SK-N-SH treated with all-trans-retinoic acid at 6 μM for 48 hours (cell line): Measurements from ENCODE around the gene BEST1.

Source experiments
- ATAC-seq: fragments of 200-7000 bp; cut with Tn5 transposase; 3 replicates; pipeline ENCODE4 v1.9.1; 2020; ENCODE audit warnings: mild to moderate bottlenecking, moderate library complexity
- ARNTL ChIP-seq: fragments of 450-650 bp; formaldehyde crosslinking; IDR thresholded peaks from 2 replicates; pipeline ENCODE4 v1.5.0; 2020; ENCODE audit warnings: low read depth, mild to moderate bottlenecking, moderate library complexity, borderline replicate concordance
- BACH2 ChIP-seq: fragments of 250-450 bp; sonication (Bioruptor Pico); IDR thresholded peaks from 2 replicates; pipeline ENCODE4 v1.9.0; 2021; ENCODE audit warnings: mild to moderate bottlenecking, borderline replicate concordance
- CSDC2 ChIP-seq: fragments of 250-450 bp; sonication (Bioruptor Pico); IDR thresholded peaks from 2 replicates; pipeline ENCODE4 v1.5.0; 2020; ENCODE audit warnings: mild to moderate bottlenecking, moderate library complexity
- ISL1 ChIP-seq: fragments of 250-450 bp; sonication (Bioruptor Pico); IDR thresholded peaks from 2 replicates; pipeline ENCODE4 v2.1.2; 2022; ENCODE audit warnings: mild to moderate bottlenecking, moderate library complexity
- OSR1 ChIP-seq: fragments of 250-450 bp; sonication (Bioruptor Pico); IDR thresholded peaks from 2 replicates; pipeline ENCODE4 v1.8.0; 2022; ENCODE audit warnings: moderate library complexity, mild to moderate bottlenecking, inconsistent platforms
- PPARA ChIP-seq: fragments of 250-450 bp; sonication (Bioruptor Pico); IDR thresholded peaks from 2 replicates; pipeline ENCODE4 v1.5.0; 2020; ENCODE audit warnings: mild to moderate bottlenecking, borderline replicate concordance
- RARB ChIP-seq: fragments of 250-450 bp; sonication (Bioruptor Pico); IDR thresholded peaks from 2 replicates; pipeline ENCODE4 v1.8.0; 2021; ENCODE audit warnings: mild to moderate bottlenecking, moderate library complexity
- SNAI2 ChIP-seq: fragments of 250-450 bp; sonication (Bioruptor Pico); IDR thresholded peaks from 2 replicates; pipeline ENCODE4 v1.5.0; 2020; ENCODE audit warnings: mild to moderate bottlenecking, moderate library complexity
- TCF4 ChIP-seq: fragments of 250-450 bp; sonication (Bioruptor Pico); IDR thresholded peaks from 2 replicates; pipeline ENCODE4 v1.8.0; 2021; ENCODE audit warnings: mild to moderate bottlenecking, moderate library complexity, borderline replicate concordance
- TOX ChIP-seq: fragments of 250-450 bp; sonication (Bioruptor Pico); IDR thresholded peaks from 2 replicates; pipeline ENCODE4 v1.8.0; 2021; ENCODE audit warnings: mild to moderate bottlenecking, moderate library complexity, borderline replicate concordance
- ZC3H10 ChIP-seq: fragments of 250-450 bp; sonication (Bioruptor Pico); IDR thresholded peaks from 2 replicates; pipeline ENCODE4 v1.5.1; 2021; ENCODE audit warnings: mild to moderate bottlenecking, moderate library complexity
- ZFP3 ChIP-seq: fragments of 250-450 bp; sonication (Bioruptor Pico); IDR thresholded peaks from 2 replicates; pipeline ENCODE4 v1.5.0; 2020; ENCODE audit warnings: mild to moderate bottlenecking, moderate library complexity
- ZFP30 ChIP-seq: fragments of 450-650 bp; formaldehyde crosslinking; IDR thresholded peaks from 2 replicates; pipeline ENCODE4 v1.5.0; 2022; ENCODE audit warnings: mild to moderate bottlenecking, moderate library complexity
- ZNF565 ChIP-seq: fragments of 450-650 bp; formaldehyde crosslinking; conservative IDR thresholded peaks from 2 replicates; pipeline ENCODE4 v1.5.0; 2020; ENCODE audit warnings: low read depth, mild to moderate bottlenecking, moderate library complexity
- ZNF70 ChIP-seq: fragments of 450-650 bp; formaldehyde crosslinking; IDR thresholded peaks from 2 replicates; pipeline ENCODE4 v1.5.0; 2020; ENCODE audit warnings: mild to moderate bottlenecking, moderate library complexity
- ZNF8 ChIP-seq: fragments of 450-650 bp; formaldehyde crosslinking; IDR thresholded peaks from 2 replicates; pipeline ENCODE4 v1.5.0; 2020; ENCODE audit warnings: mild to moderate bottlenecking, moderate library complexity
- TF ChIP-seq, protein P1 (sequence below): fragments of 250-450 bp; sonication (Bioruptor Pico); IDR thresholded peaks from 2 replicates; pipeline ENCODE4 v1.5.1; 2021; ENCODE audit warnings: mild to moderate bottlenecking, moderate library complexity
- TF ChIP-seq, protein P2 (sequence below): fragments of 250-450 bp; sonication (Bioruptor Pico); IDR thresholded peaks from 2 replicates; pipeline ENCODE4 v1.8.0; 2021; ENCODE audit warnings: low read depth, mild to moderate bottlenecking, moderate library complexity, borderline replicate concordance
- TF ChIP-seq, protein P3 (sequence below): fragments of 250-450 bp; sonication (Bioruptor Pico); IDR thresholded peaks from 2 replicates; pipeline ENCODE4 v1.8.0; 2020; ENCODE audit warnings: mild to moderate bottlenecking, moderate library complexity, borderline replicate concordance
- TF ChIP-seq, protein P4 (sequence below): fragments of 250-450 bp; sonication (Bioruptor Pico); IDR thresholded peaks from 2 replicates; pipeline ENCODE4 v1.5.0; 2020; ENCODE audit warnings: mild to moderate bottlenecking, moderate library complexity

BEST1 gene

DNA sequence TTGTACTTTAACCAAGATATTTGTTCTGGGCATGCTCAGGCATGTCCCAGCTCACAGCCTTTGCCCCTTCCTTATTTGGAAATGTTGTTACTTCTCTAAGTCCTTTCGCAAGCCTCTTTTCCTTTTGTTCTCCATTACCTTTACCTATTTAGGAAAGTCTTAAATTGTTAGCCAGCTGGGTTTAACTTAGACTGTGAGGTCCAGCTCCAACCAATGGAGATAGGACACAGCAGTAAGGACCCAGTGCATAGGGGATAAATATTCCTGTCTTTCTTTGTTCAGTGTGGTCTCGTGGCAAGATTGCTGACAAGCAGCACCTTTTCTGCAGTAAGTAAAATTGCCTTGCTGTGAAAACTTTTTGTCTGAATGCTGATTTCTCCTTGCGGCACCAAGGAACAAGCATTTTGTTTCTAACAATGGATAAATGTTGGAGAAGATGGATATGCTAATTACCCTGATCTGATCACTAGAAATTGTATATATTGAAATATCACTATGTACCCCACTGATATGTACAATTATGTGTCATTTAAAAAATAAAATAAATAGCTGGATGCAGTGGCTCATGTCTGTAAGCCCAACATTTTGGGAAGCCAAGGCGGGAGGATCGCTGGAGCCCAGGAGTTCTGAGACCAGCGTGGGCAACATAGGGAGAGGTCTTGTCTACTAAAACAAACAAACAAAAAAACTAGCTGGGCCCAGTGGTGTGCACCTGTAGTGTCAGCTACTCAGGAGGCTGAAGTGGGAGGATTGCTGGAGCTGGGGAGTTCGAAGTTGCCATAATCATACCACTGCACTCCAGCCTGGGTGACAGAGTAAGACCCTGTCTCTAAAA is 49.2 kb downstream of the BEST1 start:
- ATAC-seq = no peak
- TF ChIP-seq ZFP30 (CRISPR knock-in tag) = no peak
- no peak for TF ChIP-seq ZFP3
- no peak for TF ChIP-seq ZC3H10
- no peak for TF ChIP-seq RARB
- TF ChIP-seq OSR1 (CRISPR knock-in tag) = no peak
- TF ChIP-seq CSDC2 = no peak
- TF ChIP-seq, protein P1, sequence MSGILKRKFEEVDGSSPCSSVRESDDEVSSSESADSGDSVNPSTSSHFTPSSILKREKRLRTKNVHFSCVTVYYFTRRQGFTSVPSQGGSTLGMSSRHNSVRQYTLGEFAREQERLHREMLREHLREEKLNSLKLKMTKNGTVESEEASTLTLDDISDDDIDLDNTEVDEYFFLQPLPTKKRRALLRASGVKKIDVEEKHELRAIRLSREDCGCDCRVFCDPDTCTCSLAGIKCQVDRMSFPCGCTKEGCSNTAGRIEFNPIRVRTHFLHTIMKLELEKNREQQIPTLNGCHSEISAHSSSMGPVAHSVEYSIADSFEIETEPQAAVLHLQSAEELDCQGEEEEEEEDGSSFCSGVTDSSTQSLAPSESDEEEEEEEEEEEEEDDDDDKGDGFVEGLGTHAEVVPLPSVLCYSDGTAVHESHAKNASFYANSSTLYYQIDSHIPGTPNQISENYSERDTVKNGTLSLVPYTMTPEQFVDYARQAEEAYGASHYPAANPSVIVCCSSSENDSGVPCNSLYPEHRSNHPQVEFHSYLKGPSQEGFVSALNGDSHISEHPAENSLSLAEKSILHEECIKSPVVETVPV (CRISPR knock-in tag) = no peak
- no peak for TF ChIP-seq PPARA (CRISPR knock-in tag)

DNA sequence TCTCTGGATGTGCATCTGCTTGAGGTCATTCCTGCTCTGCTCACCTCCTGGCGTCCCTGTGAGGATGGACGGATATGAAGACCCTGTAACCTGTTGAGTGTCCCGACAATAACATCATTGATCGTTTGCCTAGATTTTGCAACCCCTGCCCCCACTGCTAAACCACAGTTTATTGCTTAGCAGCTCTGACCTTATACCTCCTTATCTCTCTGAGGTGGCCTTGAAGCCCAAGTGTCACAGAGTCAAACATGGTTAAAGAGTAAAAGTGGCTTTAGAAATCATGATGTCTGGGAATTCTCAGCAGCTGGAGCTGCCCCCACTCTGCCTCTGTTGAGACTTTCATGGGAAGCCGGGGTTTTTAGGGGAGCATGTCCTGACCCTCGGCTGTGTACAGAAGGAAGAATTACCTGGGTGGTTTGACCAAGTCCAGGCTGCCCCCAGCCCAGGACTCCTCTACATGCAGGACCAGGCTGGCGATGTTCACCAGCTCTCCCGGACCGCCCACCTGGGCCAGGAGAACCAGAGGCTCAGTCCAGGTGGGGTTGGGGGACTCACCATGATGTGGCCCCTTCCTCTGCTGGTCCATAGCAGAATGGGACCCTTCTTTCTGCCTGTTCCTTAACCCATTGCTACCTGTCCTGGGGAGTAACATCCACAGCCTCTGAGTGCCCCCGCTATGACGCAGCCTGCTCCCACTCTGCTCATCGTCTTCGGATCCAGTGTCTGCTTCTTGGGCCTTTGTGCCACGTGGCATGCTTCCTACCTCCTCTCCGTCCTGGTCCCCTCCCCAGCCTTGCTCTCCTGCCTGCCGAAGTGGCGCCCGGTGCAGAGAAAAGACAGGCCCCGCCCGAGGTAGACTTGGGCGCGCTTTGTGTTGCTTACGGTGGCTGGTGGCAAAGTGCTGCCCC is 50.6 kb downstream of the BEST1 start:
- ATAC-seq = no peak
- TF ChIP-seq CSDC2 (no peak), TOX (CRISPR knock-in tag) (no peak), ARNTL (CRISPR knock-in tag) (no peak), ZNF8 (no peak), OSR1 (CRISPR knock-in tag) (no peak), BACH2 (CRISPR knock-in tag) (no peak), SNAI2 (CRISPR knock-in tag) (no peak), ISL1 (CRISPR knock-in tag) (no peak), ZC3H10 (no peak), PPARA (CRISPR knock-in tag) (no peak), TCF4 (no peak), ZFP3 (no peak), ZNF70 (CRISPR knock-in tag) (no peak), ZFP30 (CRISPR knock-in tag) (no peak), ZNF565 (CRISPR knock-in tag) (no peak), RARB (no peak)
- TF ChIP-seq, protein P1 (CRISPR knock-in tag) = no peak
- TF ChIP-seq, protein P2, sequence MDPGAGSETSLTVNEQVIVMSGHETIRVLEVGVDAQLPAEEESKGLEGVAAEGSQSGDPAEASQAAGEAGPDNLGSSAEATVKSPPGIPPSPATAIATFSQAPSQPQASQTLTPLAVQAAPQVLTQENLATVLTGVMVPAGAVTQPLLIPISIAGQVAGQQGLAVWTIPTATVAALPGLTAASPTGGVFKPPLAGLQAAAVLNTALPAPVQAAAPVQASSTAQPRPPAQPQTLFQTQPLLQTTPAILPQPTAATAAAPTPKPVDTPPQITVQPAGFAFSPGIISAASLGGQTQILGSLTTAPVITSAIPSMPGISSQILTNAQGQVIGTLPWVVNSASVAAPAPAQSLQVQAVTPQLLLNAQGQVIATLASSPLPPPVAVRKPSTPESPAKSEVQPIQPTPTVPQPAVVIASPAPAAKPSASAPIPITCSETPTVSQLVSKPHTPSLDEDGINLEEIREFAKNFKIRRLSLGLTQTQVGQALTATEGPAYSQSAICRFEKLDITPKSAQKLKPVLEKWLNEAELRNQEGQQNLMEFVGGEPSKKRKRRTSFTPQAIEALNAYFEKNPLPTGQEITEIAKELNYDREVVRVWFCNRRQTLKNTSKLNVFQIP (CRISPR knock-in tag) = no peak
- TF ChIP-seq, protein P3, sequence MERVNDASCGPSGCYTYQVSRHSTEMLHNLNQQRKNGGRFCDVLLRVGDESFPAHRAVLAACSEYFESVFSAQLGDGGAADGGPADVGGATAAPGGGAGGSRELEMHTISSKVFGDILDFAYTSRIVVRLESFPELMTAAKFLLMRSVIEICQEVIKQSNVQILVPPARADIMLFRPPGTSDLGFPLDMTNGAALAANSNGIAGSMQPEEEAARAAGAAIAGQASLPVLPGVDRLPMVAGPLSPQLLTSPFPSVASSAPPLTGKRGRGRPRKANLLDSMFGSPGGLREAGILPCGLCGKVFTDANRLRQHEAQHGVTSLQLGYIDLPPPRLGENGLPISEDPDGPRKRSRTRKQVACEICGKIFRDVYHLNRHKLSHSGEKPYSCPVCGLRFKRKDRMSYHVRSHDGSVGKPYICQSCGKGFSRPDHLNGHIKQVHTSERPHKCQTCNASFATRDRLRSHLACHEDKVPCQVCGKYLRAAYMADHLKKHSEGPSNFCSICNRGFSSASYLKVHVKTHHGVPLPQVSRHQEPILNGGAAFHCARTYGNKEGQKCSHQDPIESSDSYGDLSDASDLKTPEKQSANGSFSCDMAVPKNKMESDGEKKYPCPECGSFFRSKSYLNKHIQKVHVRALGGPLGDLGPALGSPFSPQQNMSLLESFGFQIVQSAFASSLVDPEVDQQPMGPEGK (CRISPR knock-in tag) = no peak
- TF ChIP-seq, protein P4, sequence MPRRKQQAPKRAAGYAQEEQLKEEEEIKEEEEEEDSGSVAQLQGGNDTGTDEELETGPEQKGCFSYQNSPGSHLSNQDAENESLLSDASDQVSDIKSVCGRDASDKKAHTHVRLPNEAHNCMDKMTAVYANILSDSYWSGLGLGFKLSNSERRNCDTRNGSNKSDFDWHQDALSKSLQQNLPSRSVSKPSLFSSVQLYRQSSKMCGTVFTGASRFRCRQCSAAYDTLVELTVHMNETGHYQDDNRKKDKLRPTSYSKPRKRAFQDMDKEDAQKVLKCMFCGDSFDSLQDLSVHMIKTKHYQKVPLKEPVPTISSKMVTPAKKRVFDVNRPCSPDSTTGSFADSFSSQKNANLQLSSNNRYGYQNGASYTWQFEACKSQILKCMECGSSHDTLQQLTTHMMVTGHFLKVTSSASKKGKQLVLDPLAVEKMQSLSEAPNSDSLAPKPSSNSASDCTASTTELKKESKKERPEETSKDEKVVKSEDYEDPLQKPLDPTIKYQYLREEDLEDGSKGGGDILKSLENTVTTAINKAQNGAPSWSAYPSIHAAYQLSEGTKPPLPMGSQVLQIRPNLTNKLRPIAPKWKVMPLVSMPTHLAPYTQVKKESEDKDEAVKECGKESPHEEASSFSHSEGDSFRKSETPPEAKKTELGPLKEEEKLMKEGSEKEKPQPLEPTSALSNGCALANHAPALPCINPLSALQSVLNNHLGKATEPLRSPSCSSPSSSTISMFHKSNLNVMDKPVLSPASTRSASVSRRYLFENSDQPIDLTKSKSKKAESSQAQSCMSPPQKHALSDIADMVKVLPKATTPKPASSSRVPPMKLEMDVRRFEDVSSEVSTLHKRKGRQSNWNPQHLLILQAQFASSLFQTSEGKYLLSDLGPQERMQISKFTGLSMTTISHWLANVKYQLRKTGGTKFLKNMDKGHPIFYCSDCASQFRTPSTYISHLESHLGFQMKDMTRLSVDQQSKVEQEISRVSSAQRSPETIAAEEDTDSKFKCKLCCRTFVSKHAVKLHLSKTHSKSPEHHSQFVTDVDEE (CRISPR knock-in tag) = no peak
